NCI-H2196 treated with DMSO at 0.1 percent for 48 hours (cell line): ENCODE measurements around the gene RBX1.
A peak's percentile ranks its signal among the peaks of the same experiment; 100 is the strongest.
"Not testable (repeated sequence)": the region's sequence is repeated elsewhere in the genome, so short reads cannot be mapped to it uniquely, and the experiment has no call there.

Experiments
- DNase-seq: peaks from one replicate; lab custom pipeline; 2025; ENCODE audit not compliant: unreplicated experiment; lab: John Stamatoyannopoulos, UW

RBX1 gene

GRCh38 chr22:40950962-40951794 lies at the start of gene RBX1:
Gene RBX1, plus strand, starts transcription at chr22:40951378. Its CDS starts 21 bp downstream, at chr22:40951399.
- DNase-seq, result peak; percentile 93

GRCh38 chr22:40904101-40904500 lies 47.1 kb upstream of the RBX1 start:
- no peak for DNase-seq

DNA sequence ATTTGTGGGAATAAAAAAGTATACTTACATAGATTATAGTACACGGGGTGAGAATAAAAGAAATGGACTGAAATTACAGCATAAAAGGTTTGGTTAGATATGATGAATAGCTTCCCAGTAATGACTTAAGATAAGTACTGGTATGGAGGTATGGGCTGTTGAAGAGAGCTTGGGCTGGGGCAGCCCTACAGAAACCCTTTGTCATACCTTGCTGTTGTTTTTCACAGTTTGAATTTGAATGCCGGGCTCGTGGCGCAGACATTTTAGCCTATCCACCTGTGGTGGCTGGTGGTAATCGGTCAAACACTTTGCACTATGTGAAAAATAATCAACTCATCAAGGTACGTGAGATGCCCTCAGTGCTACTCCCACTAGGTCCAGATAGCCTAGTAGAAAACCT lies 42.3 kb upstream of the RBX1 start:
- no peak for DNase-seq

GRCh38 chr22:40911772-40912171 lies 39.4 kb upstream of the RBX1 start:
- DNase-seq, result no peak

DNA sequence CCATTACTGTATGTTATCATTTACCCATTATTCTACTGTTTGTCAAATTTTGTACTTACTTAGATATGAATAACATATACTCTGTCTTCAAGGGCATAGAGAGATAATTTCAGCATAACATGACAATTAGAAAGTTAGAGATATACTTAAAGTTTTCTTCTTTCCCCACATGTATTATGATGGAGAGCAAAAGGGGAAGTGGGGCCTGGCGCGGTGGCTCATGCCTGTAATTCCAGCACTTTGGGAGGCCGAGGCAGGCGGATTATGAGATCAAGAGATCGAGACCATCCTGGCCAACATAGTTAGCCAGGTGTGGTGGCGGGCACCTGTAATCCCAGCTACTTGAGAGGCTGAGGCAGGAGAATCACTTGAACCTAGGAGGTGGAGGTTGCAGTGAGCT lies 38.2 kb upstream of the RBX1 start:
- DNase-seq, result not testable (repeated sequence)

GRCh38 chr22:40919446-40919845 lies 31.7 kb upstream of the RBX1 start:
- no peak for DNase-seq

DNA sequence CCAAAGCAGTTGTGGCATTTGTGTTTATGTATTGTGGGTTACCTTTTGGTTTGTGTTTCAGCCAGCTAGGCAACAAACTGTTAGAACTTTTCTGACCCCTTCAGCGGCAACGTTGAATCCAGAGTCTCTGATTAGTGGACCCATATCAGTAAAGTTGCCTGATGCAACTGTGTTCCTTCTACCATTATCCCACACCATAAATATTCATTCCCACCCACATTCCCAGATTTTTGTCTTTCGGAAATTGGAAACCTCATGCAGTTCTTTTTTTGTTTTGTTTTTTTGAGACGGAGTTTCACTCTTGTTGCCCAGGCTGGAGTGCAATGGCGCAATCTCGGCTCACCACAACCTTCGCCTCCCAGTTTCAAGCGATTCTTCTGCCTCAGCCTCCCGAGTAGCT lies 30.7 kb upstream of the RBX1 start:
- no peak for DNase-seq

DNA sequence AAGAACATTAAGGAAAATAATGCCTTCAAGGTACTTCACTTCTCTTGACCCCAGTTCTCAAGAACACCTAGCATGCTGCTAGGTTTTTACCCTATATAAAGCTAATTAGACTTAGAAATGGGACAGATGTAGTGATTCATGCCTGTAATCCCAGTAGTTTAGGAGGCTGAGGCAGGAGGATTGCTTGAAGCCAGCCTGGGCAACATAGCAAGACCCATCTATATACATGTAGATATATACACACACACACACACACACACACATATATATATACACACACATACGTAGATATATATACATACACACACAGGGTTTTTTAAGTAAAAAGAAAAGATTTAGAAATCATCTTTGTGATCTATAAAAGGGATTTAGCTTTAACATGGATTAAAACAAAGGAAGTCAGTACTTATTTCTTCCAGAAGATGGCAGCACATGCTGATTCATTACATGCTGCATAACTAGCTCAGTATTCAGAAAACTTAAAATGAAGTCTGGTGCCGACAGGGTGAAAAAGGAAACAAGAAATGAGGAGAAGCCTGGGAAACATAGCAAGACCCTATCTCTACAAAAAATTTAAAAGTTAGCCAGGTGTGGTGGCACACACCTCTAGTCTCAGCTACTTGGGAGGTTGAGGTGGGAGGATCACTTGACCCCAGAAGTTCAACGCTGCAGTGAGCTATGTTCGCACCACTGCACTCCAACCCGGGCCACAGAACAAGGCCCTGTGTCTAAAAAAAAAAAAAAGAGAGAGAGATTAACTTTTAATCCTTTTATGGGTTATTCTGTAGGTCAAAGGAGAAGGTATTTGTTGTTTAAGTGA lies 28.5 kb upstream of the RBX1 start:
- peak; percentile 13 for DNase-seq

- no peak for DNase-seq
These were observed 22.5 kb upstream of the RBX1 start for GRCh38 chr22:40928657-40929056.

GRCh38 chr22:40932396-40932795 lies 18.8 kb upstream of the RBX1 start:
- no peak for DNase-seq

DNA sequence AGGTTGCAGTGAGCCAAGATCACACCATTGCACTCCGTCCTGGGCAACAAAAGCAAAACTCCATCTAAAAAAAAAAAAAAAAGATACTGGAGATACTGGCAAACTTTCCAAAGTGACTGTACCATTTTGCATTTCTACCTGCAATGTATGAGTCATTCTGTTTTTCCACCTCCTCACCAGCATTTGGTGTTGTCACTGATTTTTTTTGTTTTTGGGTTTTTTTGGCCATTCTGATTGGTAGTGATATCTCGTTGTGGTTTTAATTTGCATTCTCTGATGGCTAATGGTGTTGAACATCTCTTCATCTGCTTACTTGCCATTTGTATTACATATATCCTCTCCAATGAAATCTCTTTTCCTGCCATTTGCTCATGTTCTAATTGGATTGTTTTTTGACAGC lies 12.0 kb upstream of the RBX1 start:
- DNase-seq, result no peak

DNA sequence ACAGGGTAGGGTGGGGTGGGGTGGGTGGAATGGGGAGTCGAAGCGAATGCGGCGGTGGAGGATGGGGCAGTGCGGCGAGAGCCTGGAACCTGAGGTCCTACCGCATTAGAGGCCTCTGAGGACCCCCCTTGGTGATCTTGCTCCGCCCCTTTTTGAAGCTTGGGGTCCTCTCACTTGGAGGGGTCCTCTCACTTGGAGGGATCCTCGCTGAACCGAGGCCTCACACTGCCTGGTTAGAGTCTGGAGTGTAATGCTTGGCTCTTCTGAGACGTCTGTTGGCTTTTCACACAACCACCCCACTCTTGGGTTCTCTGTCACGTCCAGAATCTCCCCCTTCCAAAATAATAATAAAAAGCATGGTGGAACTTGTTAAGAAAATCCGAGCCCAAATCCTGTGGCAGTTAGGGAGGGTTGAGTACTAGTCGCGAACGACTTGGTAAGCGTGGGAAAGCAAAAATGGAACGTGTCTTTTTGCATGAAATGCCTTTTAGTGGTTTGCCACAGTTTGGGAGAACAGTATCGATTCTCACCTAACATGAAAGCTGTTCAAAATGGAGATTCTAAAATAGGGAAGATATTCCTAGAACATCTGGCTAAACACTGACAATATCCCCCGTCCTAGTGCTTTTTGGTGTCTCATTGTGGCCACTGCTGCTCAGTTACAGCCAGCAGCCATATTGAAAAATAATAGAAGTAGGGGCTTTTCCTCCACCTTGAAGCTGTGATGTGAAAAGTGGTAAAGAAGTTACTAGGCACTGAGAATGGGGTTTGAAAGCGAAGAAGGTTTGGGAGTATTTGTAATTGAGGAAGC lies 822 bp downstream of the RBX1 start:
- no peak for DNase-seq

GRCh38 chr22:40953471-40953870 lies 2.3 kb downstream of the RBX1 start:
- no peak for DNase-seq

GRCh38 chr22:40954113-40954512 lies 2.9 kb downstream of the RBX1 start:
- no peak for DNase-seq

GRCh38 chr22:40955571-40955970 lies 4.4 kb downstream of the RBX1 start:
- no peak for DNase-seq

GRCh38 chr22:40957601-40958000 lies 6.4 kb downstream of the RBX1 start:
- DNase-seq, result no peak

DNA sequence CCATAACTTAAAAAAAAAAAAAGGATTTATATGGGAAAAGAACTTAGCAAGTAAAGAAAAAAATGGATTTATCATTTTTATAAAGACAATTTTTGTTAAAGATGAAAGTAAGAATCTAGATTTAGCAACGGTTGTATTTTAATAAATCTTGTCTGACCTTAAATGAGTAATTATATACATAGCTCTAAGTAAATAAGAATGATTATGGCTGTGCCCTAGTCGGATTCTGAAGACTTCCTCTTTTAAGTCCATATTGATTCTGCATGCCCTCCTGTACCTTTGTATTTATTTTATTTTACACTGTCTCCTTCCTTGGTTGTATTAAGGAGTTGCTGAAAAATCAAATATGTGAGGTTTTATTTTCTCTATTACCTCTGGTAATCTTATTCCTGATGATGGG lies 7.1 kb downstream of the RBX1 start:
- no peak for DNase-seq

DNA sequence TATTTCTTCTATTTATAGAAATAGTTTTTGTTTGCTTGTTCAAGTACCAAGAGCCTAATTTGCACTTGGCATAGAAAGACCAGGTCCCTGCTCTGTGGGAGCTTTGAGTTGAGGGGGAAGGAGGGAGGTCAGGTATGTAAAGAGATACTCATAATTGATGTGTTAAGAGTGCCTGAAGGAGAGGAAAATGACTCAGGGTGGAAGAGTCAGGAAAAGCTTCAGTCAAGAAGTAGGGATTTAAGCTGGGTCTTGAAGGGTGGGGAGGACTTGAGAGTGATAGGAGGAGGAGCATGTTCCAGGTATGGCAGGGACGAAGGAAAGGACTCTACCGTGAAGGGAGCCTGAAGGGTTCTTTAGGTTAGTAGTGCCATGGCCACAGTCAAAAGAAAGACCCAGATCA lies 9.0 kb downstream of the RBX1 start:
- DNase-seq, result no peak

DNA sequence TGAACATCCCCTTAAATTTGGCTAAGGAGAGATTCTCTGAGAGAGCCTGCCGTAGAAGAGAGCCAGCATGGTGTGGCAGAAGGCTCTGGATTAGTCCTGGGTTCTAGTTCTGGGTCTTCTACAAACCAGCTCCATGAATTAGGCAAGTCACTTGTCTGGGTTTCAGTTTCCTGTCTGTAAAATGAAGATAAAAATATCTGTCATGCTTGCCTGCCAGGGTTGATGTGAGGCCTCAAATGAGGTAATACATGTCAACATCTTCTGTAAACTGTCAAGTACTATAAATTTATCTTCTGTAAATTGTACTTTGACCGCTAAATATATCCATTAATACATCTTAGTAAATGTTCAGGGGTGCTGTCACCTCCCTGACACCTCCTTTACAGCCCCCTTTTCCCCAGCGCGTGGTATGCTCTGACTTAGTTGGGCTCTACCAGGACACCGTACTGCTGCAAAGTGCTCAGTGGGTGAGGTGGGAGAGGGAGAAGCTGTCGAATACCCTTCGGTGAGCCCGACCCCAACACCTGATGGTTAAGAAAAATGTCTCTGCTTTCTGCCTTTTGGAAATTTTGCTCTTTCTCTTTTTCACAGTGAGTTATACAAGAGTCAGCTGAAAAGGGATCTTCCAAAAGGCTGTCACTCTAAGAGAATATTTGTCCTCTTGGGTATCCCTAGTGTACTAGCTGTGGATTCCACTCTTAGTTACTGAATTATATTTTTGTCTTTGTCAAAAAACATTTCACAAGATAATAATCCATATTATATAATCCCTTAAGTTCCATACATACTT lies 15.0 kb downstream of the RBX1 start:
- DNase-seq, result no peak

GRCh38 chr22:40966726-40967085 lies 15.5 kb downstream of the RBX1 start:
- no peak for DNase-seq
